ENCODE measurements around the gene NLRP7.

The NLRP7 gene

DNA sequence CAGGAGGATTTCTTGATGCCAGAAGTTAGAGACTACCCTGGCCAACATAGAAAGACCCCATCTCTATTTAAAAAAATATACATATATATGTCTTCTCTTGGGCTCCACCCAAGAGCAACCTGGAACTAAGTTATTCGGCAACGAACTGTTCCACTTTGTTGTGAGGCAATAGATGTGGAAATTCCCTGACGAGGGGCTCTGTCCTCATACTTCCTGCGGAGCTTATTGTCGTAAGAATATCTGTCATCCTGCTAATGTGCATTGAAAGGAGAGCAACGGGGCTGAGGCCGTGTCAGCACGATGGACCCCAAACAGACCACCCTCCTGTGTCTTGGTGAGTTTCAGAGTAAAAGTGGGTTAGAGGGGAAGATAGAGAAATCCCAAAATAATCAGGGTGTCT lies 73.3 kb downstream of the NLRP7 start, which contains the start of gene FCAR:
Gene FCAR (plus strand): TSS at position 246 of the 400 bp plus-strand sequence. CDS start 55 bp downstream, at position 301.
- DNase-seq (ENCODE audit: low read depth, low spot score), result no peak

All from activated CD4-positive, CD25-positive, alpha-beta regulatory T cell treated with anti-CD3 and anti-CD28 coated beads, Interleukin-2, amount 50 U/mL, for 16 hours (primary cell).